H1 (cell line): ENCODE results near the gene ADCY5.

Source experiments
- CHD1 ChIP-seq: IDR thresholded peaks from 2 replicates; pipeline ENCODE4 v1.6.1; 2012; ENCODE audit warnings: low read depth, low read length, improper control_type of control experiment
- HDAC2 ChIP-seq, 2 experiments: fragments of 300-600 bp in 1 of 2; sonication (generic) in 1 of 2; IDR thresholded peaks; 2 replicates each; pipeline ENCODE4 v1.6.1; 2011 to 2012; ENCODE audit warnings: low read depth in 2 of 2, low read length in 2 of 2, mild to moderate bottlenecking in 2 of 2, moderate library complexity in 2 of 2, borderline replicate concordance in 1 of 2, inconsistent platforms in 1 of 2
- JUN ChIP-seq: IDR thresholded peaks from 2 replicates; pipeline ENCODE4 v1.6.1; 2011; ENCODE audit warnings: low read depth, mild to moderate bottlenecking, improper control_type of control experiment, low read length
- KDM1A ChIP-seq: fragments of 200-600, 300-600 bp; sonication (generic); IDR thresholded peaks from 2 replicates; pipeline ENCODE4 v1.7.1; 2016; ENCODE audit warnings: mild to moderate bottlenecking, low read length, borderline replicate concordance
- MAFK ChIP-seq: IDR thresholded peaks from 2 replicates; pipeline ENCODE4 v1.6.1; 2012; ENCODE audit warnings: low read depth, mild to moderate bottlenecking, improper control_type of control experiment, low read length
- POLR2A ChIP-seq, 2 experiments: IDR thresholded peaks; 1 replicate in 1 of 2; 2 replicates in 1 of 2; pipeline ENCODE4 v1.6.1; 2011; ENCODE audit warnings: low read depth in 2 of 2, low read length in 2 of 2, mild to moderate bottlenecking in 2 of 2; ENCODE audit errors: control extremely low read depth in 1 of 2
- POU5F1 ChIP-seq: IDR thresholded peaks from 2 replicates; pipeline ENCODE4 v1.6.1; 2011; ENCODE audit warnings: low read depth, mild to moderate bottlenecking, low read length, moderate library complexity
- RAD21 ChIP-seq, 2 experiments: IDR thresholded peaks in 1 of 2; conservative IDR thresholded peaks in 1 of 2; 2 replicates each; pipeline ENCODE4 v1.6.1; 2011; ENCODE audit warnings: low read depth in 2 of 2, low read length in 2 of 2, improper control_type of control experiment in 1 of 2, inconsistent platforms in 1 of 2, mild to moderate bottlenecking in 1 of 2, moderate library complexity in 1 of 2
- RFX5 ChIP-seq: IDR thresholded peaks from 2 replicates; pipeline ENCODE4 v1.6.1; 2011; ENCODE audit warnings: low read depth, low read length, improper control_type of control experiment, borderline replicate concordance
- TAF1 ChIP-seq: IDR thresholded peaks from 2 replicates; pipeline ENCODE4 v1.6.1; 2011; ENCODE audit warnings: mild to moderate bottlenecking, low read depth, low read length
- ZNF274 ChIP-seq: IDR thresholded peaks from 2 replicates; pipeline ENCODE4 v1.7.0; 2012; ENCODE audit warnings: low read length, borderline replicate concordance; ENCODE audit errors: extremely low read depth
- TF ChIP-seq, protein P1 (sequence below), 3 experiments: IDR thresholded peaks; 1 replicate in 2 of 3; 2 replicates in 1 of 3; pipeline versions ENCODE4 v1.5.1 to v1.6.1; 2011; ENCODE audit warnings: low read length in 3 of 3, mild to moderate bottlenecking in 3 of 3, inconsistent platforms in 2 of 3, low read depth in 1 of 3, moderate library complexity in 1 of 3; ENCODE audit not compliant: insufficient read depth in 1 of 3; ENCODE audit errors: control extremely low read depth in 1 of 3

DNA sequence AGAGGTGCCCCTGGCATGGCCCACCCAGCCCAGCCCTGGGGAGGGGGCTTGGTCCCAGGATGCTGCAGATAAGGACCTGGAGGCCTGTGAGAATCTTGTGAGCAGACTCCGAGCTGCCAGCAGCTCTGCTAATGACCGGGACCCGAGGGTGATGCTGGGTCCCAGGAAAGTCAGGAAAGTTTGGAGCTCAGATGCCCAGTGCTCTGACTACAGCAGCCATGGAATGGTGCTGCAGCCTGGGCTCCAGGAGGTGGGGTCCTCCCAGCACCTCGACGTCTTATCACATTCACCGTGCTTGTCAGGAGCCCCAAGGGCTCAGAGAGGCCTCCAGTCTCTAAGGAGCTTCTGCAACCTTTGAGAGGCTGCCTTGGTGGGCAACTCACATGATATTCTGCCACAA is 34.3 kb upstream of the ADCY5 start:
- no peak for TF ChIP-seq ZNF274
- no peak for TF ChIP-seq POLR2A (IDR thresholded peaks at IDR 0.05; ENCODE audit: control extremely low read depth in 1 of 2, low read depth in 2 of 2, low read length in 2 of 2)
- no peak for TF ChIP-seq TAF1
- TF ChIP-seq POU5F1 = no peak
- no peak for TF ChIP-seq MAFK
- TF ChIP-seq KDM1A = no peak
- TF ChIP-seq, protein P1, sequence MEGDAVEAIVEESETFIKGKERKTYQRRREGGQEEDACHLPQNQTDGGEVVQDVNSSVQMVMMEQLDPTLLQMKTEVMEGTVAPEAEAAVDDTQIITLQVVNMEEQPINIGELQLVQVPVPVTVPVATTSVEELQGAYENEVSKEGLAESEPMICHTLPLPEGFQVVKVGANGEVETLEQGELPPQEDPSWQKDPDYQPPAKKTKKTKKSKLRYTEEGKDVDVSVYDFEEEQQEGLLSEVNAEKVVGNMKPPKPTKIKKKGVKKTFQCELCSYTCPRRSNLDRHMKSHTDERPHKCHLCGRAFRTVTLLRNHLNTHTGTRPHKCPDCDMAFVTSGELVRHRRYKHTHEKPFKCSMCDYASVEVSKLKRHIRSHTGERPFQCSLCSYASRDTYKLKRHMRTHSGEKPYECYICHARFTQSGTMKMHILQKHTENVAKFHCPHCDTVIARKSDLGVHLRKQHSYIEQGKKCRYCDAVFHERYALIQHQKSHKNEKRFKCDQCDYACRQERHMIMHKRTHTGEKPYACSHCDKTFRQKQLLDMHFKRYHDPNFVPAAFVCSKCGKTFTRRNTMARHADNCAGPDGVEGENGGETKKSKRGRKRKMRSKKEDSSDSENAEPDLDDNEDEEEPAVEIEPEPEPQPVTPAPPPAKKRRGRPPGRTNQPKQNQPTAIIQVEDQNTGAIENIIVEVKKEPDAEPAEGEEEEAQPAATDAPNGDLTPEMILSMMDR (IDR thresholded peaks at IDR 0.05; ENCODE audit: control extremely low read depth in 1 of 3, insufficient read depth in 1 of 3, low read depth in 1 of 3, low read length in 3 of 3) = no peak
- TF ChIP-seq JUN = no peak
- no peak for TF ChIP-seq RFX5
- no peak for TF ChIP-seq RAD21 (IDR thresholded peaks at IDR 0.05 in 1 of 2, conservative IDR thresholded peaks at IDR 0.05 in 1 of 2; ENCODE audit: low read depth in 2 of 2, low read length in 2 of 2)
- no peak for TF ChIP-seq CHD1
- TF ChIP-seq HDAC2 (IDR thresholded peaks at IDR 0.05; ENCODE audit: borderline replicate concordance in 1 of 2, low read depth in 2 of 2, low read length in 2 of 2) = no peak
